DND-41 (cell line): ENCODE results near the gene ST7.

Experiments
- CTCF ChIP-seq: IDR thresholded peaks from 2 replicates; pipeline ENCODE4 v1.5.1; 2012; ENCODE audit warnings: borderline replicate concordance, low read length, moderate library complexity, mild to moderate bottlenecking; ENCODE audit not compliant: poor library complexity, severe bottlenecking; ENCODE audit errors: extremely low read depth
- EZH2 ChIP-seq: IDR thresholded peaks from 3 replicates; pipeline ENCODE4 v1.6.1; 2012; ENCODE audit warnings: borderline replicate concordance, low read depth, mild to moderate bottlenecking, moderate library complexity, low read length, inconsistent platforms; ENCODE audit not compliant: severe bottlenecking

DNA sequence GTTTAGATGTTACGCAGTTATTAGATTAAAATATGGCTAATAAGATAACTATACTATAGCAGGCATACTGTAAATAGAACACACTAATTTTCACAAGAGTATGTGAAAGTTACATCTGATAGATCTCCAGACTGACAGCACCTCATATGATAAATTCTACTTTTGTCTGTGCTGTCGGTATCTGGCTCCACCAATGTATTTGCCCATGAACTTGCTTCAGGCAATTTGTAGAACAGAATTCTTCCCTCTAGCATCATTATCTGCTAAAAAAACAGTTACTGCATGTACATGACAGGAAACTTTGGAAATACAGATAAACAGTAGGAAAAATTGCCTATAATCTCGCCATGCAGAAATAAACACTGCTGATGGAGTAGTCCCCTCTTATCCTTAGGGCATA lies 231.8 kb downstream of the ST7 start:
- TF ChIP-seq CTCF (no peak), EZH2 (no peak)
